Fibroblast of the conjunctiva (primary cell): ENCODE results near the gene CCT7.
"Not testable (repeated sequence)": the region's sequence is repeated elsewhere in the genome, so short reads cannot be mapped to it uniquely, and the experiment has no call there.

Experiments
- DNase-seq: peaks from one replicate; pipeline ENCODE4 v3.0.0-alpha.2; 2010; ENCODE audit warnings: low read depth

Gene CCT7

GRCh38 chr2:73233932-73234832 lies at the start of gene CCT7:
CCT7 (plus strand) TSS chr2:73234308; CDS start chr2:73234379, 71 bp downstream.
- DNase-seq = peak; percentile 78

GRCh38 chr2:73185965-73186364 lies 48.1 kb upstream of the CCT7 start:
- no peak for DNase-seq

DNA sequence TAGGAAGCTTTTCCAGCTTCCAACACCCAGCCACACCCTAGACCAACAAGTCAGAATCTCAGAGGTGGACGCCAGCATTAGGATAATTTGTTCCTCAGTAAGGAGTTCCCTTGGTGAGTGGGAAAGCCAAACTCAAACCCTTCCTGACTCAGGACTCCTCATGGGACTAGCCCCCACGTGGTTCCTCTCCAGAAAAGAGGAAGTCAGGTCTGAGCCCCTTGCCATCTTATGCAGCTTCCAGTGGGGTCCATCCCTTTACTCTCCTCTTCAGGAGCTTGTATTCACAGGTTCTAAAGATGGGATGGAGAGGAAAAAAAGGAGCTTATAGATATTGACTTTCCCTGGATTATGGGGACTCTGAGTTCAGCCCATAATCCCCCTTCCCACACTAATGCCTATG lies 46.6 kb upstream of the CCT7 start:
- DNase-seq = no peak

- DNase-seq = no peak
Observed at GRCh38 chr2:73197579-73197978, 36.5 kb upstream of the CCT7 start.

- not testable (repeated sequence) for DNase-seq
Observed at GRCh38 chr2:73200281-73200680, 33.8 kb upstream of the CCT7 start.

GRCh38 chr2:73202156-73203054 lies 31.7 kb upstream of the CCT7 start, which contains the start of gene NOTO:
NOTO (plus strand) TSS chr2:73202574; CDS start chr2:73202667, 93 bp downstream.
- no peak for DNase-seq

DNA sequence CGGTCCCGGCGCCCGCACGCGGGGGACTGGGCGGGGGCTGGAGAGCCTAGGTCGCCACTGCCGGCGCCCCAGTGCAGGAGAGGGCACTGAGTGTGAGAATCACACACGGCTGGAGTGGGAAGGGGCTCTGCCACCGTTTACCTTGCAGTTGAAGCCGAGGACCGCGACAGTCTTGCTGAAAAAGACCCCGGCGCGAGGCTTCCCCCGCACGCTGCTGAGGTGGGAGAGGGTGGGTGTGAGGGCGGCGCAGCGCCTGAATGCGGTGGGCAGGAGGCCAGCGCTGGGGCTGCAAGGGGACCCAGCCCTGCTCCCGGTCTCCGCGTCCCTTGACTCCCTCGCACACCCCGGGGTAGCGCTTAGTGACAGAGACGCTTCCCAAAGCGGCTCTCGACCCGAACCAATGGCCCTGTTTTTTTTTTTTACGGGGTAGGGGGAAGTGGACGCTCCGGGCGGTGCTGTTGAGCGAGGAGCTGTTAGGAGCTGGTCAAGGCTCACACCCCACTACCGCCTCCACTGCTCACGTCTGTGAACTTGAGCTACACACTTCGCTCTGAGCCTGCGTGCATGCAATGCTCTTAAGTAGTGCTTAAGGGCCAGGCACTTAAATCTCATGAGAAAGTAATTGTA lies 30.9 kb upstream of the CCT7 start:
- DNase-seq = no peak

DNA sequence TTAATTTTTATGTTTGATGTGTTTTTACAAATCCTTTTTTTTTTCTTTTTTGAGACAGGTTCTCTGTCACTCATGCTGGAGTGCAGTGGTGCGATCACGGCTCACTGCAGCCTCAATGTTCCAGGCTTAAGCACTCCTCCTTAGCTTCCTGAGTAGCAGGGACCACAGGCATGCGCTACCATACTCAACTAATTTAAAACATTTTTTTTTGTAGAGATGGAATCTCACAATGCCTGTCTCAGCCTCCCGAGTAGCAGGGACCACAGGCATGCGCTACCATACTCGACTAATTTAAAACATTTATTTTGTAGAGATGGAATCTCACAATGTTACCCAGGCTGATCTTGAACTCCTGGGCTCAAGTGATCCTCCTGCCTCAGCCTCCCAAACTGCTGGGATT lies 28.5 kb upstream of the CCT7 start:
- DNase-seq = no peak

- DNase-seq = no peak
Observed at GRCh38 chr2:73208258-73208657, 25.9 kb upstream of the CCT7 start.

- DNase-seq = no peak
Observed at GRCh38 chr2:73210019-73210418, 24.1 kb upstream of the CCT7 start.

DNA sequence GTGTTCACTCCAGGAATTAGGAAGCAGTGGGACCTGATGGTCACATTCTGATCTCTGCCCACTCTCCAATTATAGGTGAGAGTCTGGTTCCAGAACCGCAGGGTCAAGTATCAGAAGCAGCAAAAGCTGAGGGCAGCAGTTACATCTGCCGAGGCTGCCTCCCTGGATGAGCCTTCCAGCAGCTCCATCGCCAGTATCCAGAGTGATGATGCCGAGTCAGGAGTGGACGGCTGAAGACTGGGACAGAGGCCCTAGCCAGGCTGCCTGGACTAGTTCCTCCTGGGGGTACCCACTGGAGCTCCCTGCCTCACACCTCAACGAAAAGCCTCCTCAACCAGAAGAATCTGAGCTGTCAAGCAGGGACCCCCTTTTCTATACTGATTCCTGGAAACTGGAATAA lies 23.4 kb upstream of the CCT7 start:
- no peak for DNase-seq

GRCh38 chr2:73212098-73212447 lies 22.0 kb upstream of the CCT7 start:
- no peak for DNase-seq

DNA sequence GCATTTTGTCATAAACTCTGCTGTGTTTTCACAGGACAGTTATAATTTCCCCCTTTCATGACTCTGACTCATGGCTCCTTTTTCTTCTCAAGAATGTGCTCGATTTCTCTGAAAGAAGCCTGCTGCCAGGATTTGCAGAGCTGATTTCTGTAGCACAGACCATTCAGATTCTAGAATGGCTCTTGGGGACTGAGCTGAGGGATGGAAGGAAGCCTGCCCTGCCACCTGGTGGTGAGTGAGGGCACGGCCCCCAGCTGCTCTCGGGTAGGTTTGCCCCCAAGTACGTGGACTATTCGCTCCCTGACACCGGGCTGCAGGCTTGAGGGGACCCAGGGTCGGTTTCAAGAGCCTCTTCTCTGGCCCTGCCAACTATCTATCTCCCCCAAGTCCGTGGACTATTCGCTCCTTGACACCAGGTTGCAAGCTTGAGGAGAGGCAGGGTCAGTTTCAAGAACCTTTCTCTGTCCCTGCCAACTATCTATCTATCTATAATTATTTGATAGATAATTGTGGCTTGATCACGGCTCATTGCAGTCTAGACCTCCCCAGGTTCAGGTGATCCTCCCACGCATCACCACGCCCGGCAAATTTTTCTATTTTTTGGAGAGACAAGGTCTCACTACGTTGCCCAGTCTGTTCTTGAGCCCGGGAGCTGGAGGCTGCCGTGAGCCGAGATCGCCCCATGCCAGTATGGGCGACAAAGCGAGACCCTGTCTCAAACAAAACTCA lies 21.5 kb upstream of the CCT7 start:
- DNase-seq = peak; percentile 68

GRCh38 chr2:73214120-73215035 lies 19.7 kb upstream of the CCT7 start, which contains the start of gene SMYD5:
SMYD5 (plus strand) TSS chr2:73214245; CDS start chr2:73214267, 22 bp downstream.
- peak; percentile 61 for DNase-seq

GRCh38 chr2:73215254-73215653 lies 18.9 kb upstream of the CCT7 start:
- DNase-seq = no peak

GRCh38 chr2:73217160-73217559 lies 16.9 kb upstream of the CCT7 start:
- no peak for DNase-seq

DNA sequence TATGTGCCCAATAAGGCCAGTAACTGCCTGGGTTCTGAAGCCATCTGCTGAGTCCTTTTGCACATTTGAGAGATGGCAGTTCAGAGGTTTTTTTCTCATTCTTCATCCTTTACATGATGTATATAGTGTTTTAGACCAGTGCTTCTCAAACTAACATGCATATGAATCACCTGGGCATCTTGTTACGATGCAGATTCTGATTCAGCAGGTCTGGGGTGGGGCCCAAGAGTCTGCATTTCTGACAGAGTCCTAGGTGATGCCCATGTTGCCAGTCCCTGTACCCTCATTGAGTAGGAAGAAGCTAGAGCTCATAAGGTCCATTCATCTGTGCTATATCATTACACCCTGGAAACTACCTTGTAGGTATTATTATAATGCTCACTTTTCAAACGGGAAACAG lies 16.3 kb upstream of the CCT7 start:
- no peak for DNase-seq

DNA sequence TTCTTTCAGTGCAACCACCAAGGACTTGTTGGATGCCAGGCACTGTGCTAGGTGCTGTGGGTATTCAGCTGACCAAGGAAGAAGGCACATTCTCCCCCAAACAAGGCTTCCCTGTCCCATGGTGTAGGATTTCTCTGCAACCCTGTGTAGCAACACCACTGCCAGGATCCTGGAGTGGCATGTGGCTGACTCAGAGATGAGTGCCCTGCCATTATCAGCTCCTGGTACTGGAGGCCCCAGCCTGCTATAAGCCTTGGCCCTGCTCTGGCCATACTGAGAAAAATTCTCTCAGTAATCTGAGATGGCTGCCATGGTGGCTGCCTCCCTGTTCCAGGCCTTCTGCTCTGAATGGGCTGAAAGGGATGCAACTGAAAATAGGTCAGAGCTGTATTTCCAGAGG lies 15.8 kb upstream of the CCT7 start:
- no peak for DNase-seq

DNA sequence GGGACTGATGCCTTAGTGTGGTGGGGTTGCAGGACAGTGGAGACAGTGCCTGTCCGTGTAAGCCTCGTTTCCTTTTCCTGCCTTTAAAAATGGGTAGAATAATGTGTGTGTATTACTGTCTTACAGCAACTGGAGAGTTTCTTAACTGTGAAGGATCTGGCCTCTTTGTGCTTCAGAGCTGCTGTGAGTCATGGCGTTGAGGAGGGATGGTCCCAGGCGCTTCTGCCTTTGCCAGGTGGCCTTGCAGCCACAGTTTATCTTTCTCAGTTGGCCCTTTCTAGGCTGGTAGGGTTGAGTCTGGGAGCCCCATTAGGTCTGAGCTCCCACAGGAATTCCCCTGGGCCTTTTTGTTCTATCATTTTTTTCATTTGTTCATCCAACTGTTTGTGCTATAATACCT lies 10.3 kb upstream of the CCT7 start:
- DNase-seq = no peak

- DNase-seq = no peak
Observed at GRCh38 chr2:73225513-73226360, 8.4 kb upstream of the CCT7 start.
